OCI-LY3 (cell line): Measurements from ENCODE around the gene STRADA.

Source experiments
- CTCF ChIP-seq: fragments of 200-600, 300-600 bp; sonication (generic); IDR thresholded peaks from 2 replicates; pipeline ENCODE4 v1.5.1; 2014; ENCODE audit warnings: antibody characterized with exemption, low read length, low read depth
- EZH2phosphoT487 ChIP-seq: fragments of 200-600 bp; shearing (Covaris generic); IDR thresholded peaks from 2 replicates; pipeline ENCODE4 v1.6.1; 2018; ENCODE audit warnings: antibody characterized with exemption, mixed run types, low read depth

GRCh38 chr17:63702721-63703015 is 38.9 kb downstream of the STRADA start:
- TF ChIP-seq CTCF (no peak), EZH2phosphoT487 (no peak)
